SU-DHL-6 (cell line): ENCODE data around the gene CDK14.

Source experiments
- EZH2phosphoT487 ChIP-seq: fragments of 200-600 bp; sonication (generic), shearing (Covaris generic); conservative IDR thresholded peaks from 2 replicates; pipeline ENCODE4 v1.6.1; 2018; ENCODE audit warnings: mild to moderate bottlenecking, antibody characterized with exemption, low read length, moderate library complexity, mixed read lengths
- TF ChIP-seq, protein P1 (sequence below): fragments of 200-600 bp; sonication (generic); IDR thresholded peaks from one replicate; pipeline ENCODE4 v1.5.1; 2017; ENCODE audit warnings: antibody characterized with exemption, mild to moderate bottlenecking, low read length, moderate library complexity; ENCODE audit not compliant: insufficient read depth, poor library complexity, severe bottlenecking

DNA sequence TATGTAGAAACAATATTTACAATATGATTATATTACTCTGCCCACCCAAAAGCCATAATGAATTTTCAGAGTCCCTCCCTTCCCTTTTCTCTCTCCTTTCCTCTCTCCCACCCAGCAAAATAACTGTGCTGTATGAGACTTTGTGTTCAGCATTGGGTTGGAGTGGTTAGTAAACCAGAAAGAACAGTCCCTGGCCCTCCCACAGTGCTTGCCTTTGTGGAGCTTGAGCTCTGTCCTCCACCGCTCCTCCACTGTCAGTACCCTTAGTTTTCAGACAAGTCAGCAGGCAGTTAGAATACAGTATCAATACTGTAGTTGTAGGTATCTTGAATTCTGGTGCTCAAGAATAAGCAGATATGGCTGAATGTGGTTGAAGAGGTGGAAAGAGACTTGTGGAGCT, 92.7 kb downstream of the CDK14 start:
- TF ChIP-seq, protein P1, sequence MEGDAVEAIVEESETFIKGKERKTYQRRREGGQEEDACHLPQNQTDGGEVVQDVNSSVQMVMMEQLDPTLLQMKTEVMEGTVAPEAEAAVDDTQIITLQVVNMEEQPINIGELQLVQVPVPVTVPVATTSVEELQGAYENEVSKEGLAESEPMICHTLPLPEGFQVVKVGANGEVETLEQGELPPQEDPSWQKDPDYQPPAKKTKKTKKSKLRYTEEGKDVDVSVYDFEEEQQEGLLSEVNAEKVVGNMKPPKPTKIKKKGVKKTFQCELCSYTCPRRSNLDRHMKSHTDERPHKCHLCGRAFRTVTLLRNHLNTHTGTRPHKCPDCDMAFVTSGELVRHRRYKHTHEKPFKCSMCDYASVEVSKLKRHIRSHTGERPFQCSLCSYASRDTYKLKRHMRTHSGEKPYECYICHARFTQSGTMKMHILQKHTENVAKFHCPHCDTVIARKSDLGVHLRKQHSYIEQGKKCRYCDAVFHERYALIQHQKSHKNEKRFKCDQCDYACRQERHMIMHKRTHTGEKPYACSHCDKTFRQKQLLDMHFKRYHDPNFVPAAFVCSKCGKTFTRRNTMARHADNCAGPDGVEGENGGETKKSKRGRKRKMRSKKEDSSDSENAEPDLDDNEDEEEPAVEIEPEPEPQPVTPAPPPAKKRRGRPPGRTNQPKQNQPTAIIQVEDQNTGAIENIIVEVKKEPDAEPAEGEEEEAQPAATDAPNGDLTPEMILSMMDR, result no peak
- no peak for TF ChIP-seq EZH2phosphoT487
